Aorta (tissue), 5 donors: ENCODE measurements around the gene COL11A1. TPM values are rescaled to one million over a fixed set of nuclear protein-coding genes. Genes with fewer than 3 reads are reported as not detected.
"Not testable (repeated sequence)": the region's sequence is repeated elsewhere in the genome, so short reads cannot be mapped to it uniquely, and the experiment has no call there.

Source experiments
- ATAC-seq: fragments of 200-7000 bp; cut with Tn5 transposase; one replicate; pipeline ENCODE4 v1.9.1; 2022; ENCODE audit warnings: moderate library complexity; ENCODE audit not compliant: low FRiP score
- DNase-seq, 2 donors: peaks; one replicate each; pipeline ENCODE4 v3.0.0-alpha.2; 2020
- H3K27ac ChIP-seq, 2 donors: one replicate each; pipeline ENCODE4 v1.5.1; 2013; ENCODE audit warnings: low read length in 2 of 2, mild to moderate bottlenecking in 2 of 2, moderate library complexity in 2 of 2, control low read depth in 1 of 2, inconsistent platforms in 1 of 2, low read depth in 1 of 2
- H3K27me3 ChIP-seq, 2 donors: one replicate each; pipeline ENCODE4 v1.6.1; 2013; ENCODE audit warnings: control low read depth in 1 of 2, low read length in 1 of 2, mild to moderate bottlenecking in 1 of 2, moderate library complexity in 1 of 2; ENCODE audit not compliant: insufficient read depth in 2 of 2, control insufficient read depth in 1 of 2
- H3K36me3 ChIP-seq, 2 donors: one replicate each; pipeline ENCODE4 v1.6.1; 2013; ENCODE audit warnings: control low read depth in 1 of 2, low read length in 1 of 2, mild to moderate bottlenecking in 1 of 2; ENCODE audit not compliant: insufficient read depth in 2 of 2, control insufficient read depth in 1 of 2
- H3K4me1 ChIP-seq, 2 donors: one replicate each; pipeline ENCODE4 v1.6.1; 2013; ENCODE audit warnings: low read length in 2 of 2, control low read depth in 1 of 2, mild to moderate bottlenecking in 1 of 2, moderate library complexity in 1 of 2; ENCODE audit not compliant: insufficient read depth in 2 of 2, control insufficient read depth in 1 of 2
- H3K4me3 ChIP-seq, 2 donors: one replicate each; pipeline ENCODE4 v1.5.1; 2013; ENCODE audit warnings: low read length in 2 of 2, control low read depth in 1 of 2, mild to moderate bottlenecking in 1 of 2
- H3K9me3 ChIP-seq: one replicate; pipeline ENCODE4 v1.6.1; 2013; ENCODE audit warnings: mild to moderate bottlenecking, low read length; ENCODE audit not compliant: control insufficient read depth
- WGBS, 2 donors: extraction: QIAGEN DNeasy Blood & Tissue Kit; methylation state at CpG; one replicate each; pipeline ENCODE4 v1.1.7; 2013; 5-methylcytosine and 5-hydroxymethylcytosine counted together
- intact Hi-C, 2 donors: fragments of 100-400 bp; cut with DNase I; formaldehyde crosslinking; loops; one replicate each; pipeline versions ENCODE4 v1.14.2 to v1.15.0; 2022
- polyA plus RNA-seq, 2 donors: library from polyadenylated mRNA; stranded (reverse); fragments of 200-250 nt; gene quantifications; one replicate each; pipeline ENCODE4 v1.2.3, GENCODE V29; 2013
- total RNA-seq, 2 donors: library from RNA; stranded (reverse); fragmentation: NEBNext Ultra II Directional; extraction: Animal tissue kit (Norgen Biotek cat#: 25700); gene quantifications; one replicate each; pipeline ENCODE4 v1.2.1, GENCODE V29; 2021
- donor health status: healthy with polysubstance abuse.
- donor health status: Bipolar disorder and iron deficiency.
- donor health status: DM: no; HTN: no; CAD: no.
- donor health status: DM: no; HTN: no; CAD: no.
- donor health status: DM: yes; HTN: yes; CAD: no.

Gene COL11A1
- total and polyA plus RNA-seq, 4 donors: 0.29 to 8.4 TPM; not detected in 2

DNA sequence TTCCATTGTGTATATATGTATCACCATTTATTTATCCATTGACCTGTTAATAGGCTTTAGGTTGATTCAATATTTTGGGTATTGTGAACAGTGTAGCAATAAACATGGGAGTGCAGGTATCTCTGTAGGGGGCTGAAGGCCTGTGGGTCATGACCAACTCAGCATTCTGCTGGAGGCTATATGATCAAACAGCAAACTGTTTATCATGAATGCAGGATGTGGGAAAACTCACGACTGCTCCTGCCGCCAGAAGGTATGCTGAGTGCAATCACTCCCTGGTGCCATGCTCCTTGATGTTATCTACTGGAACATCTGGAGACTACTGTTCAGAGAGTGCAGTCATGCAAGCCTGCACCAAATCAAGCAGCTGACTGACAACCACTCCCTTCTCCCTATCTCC lies 275.2 kb downstream of the COL11A1 start:
- H3K9me3 ChIP-seq: no peaks in the 10 kb centered on the region
- ATAC-seq: no peak
- H3K27me3 ChIP-seq: no peaks in the 10 kb centered on the region
- DNase-seq: no peak
- no peaks in the 10 kb centered on the region for H3K36me3 ChIP-seq
- no peaks in the 10 kb centered on the region for H3K4me1 ChIP-seq
- H3K27ac ChIP-seq: no peak overlapping the region
- WGBS, 2 donors: 87% methylated on average over 2 of the region's 2 CpGs
- no peak overlapping the region for H3K4me3 ChIP-seq
- intact Hi-C loops: no loop called here

DNA sequence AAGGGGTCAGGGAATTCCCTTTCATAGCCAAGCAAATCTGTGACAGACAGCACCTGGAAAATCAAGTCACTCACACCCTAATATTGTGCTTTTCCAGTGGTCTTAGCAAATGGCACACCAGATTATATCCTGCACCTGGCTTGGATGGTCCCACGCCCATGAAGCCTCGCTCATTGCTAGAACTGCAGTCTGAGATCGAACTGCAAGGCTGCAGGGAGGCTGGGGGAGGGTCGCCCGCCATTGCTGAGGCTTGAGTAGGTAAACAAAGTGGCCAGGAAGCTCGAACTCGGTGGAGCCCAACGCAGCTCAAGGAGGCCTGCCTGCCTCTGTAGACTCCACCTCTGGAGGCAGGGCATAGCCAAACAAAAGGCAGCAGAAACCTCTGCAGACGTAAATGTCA lies 281.6 kb downstream of the COL11A1 start:
- ATAC-seq, H3K9me3 ChIP-seq, H3K4me3 ChIP-seq, H3K27me3 ChIP-seq, intact Hi-C loops, DNase-seq, H3K27ac ChIP-seq, H3K4me1 ChIP-seq, H3K36me3 ChIP-seq: not testable (repeated sequence)
- 80 to 81% methylated on average over 9 of the region's 9 CpGs for WGBS, 2 donors
